Neural cell (in vitro differentiated cells): ENCODE data around the gene KISS1R. TPM values are rescaled to one million over a fixed set of nuclear protein-coding genes. Genes with fewer than 3 reads are reported as not detected.

ENCODE experiments used
- H2AFZ ChIP-seq: fragments of 200-600, 300-800 bp; sonication (generic), shearing (Covaris generic); 2 replicates; pipeline ENCODE4 v1.6.0; 2014; ENCODE audit warnings: low read depth, mild to moderate bottlenecking, antibody characterized with exemption, low read length, moderate library complexity
- H3F3A ChIP-seq: fragments of 200-600 bp; shearing (Covaris generic); 2 replicates; pipeline ENCODE4 v1.6.1; 2016; ENCODE audit warnings: mild to moderate bottlenecking, moderate library complexity, mixed read lengths, antibody characterized with exemption, low read length; ENCODE audit not compliant: insufficient read depth, poor library complexity, severe bottlenecking
- H3K27ac ChIP-seq: fragments of 200-600, 300-800 bp; sonication (generic), shearing (Covaris generic); 2 replicates; pipeline ENCODE4 v1.5.1; 2014; ENCODE audit warnings: mild to moderate bottlenecking, low read length, moderate library complexity
- H3K27me3 ChIP-seq: fragments of 300-800, 200-600 bp; sonication (generic), shearing (Covaris generic); 2 replicates; pipeline ENCODE4 v1.6.0; 2014; ENCODE audit warnings: mild to moderate bottlenecking, low read depth, low read length, moderate library complexity; ENCODE audit not compliant: insufficient read depth
- H3K36me3 ChIP-seq: fragments of 300-800, 200-600 bp; sonication (generic), shearing (Covaris generic); 2 replicates; pipeline ENCODE4 v1.5.1; 2014; ENCODE audit warnings: mild to moderate bottlenecking, antibody characterized with exemption, low read length, moderate library complexity; ENCODE audit not compliant: insufficient read depth
- H3K4me2 ChIP-seq: fragments of 300-800, 200-600 bp; sonication (generic), shearing (Covaris generic); 2 replicates; pipeline ENCODE4 v1.6.0; 2014; ENCODE audit warnings: mild to moderate bottlenecking, low read length
- H3K4me3 ChIP-seq: fragments of 300-800, 200-600 bp; sonication (generic), shearing (Covaris generic); 2 replicates; pipeline ENCODE4 v1.5.1; 2014; ENCODE audit warnings: mild to moderate bottlenecking, low read length, moderate library complexity
- H3K79me2 ChIP-seq: fragments of 200-600 bp; shearing (Covaris generic); replicated peaks from 2 replicates; pipeline ENCODE4 v1.6.0; 2014; ENCODE audit warnings: mild to moderate bottlenecking, low read length, moderate library complexity; ENCODE audit not compliant: insufficient read depth
- H3K9ac ChIP-seq: fragments of 300-800, 200-600 bp; sonication (generic), shearing (Covaris generic); 2 replicates; pipeline ENCODE4 v1.6.1; 2016; ENCODE audit warnings: mild to moderate bottlenecking, low read length, mixed read lengths
- H3K9me2 ChIP-seq: fragments of 200-600 bp; shearing (Covaris generic); 2 replicates; pipeline ENCODE4 v1.6.1; 2016; ENCODE audit warnings: mild to moderate bottlenecking, low read length, mixed read lengths; ENCODE audit not compliant: insufficient read depth
- H3K9me3 ChIP-seq: fragments of 200-600, 300-800 bp; sonication (generic), shearing (Covaris generic); 2 replicates; pipeline ENCODE4 v1.6.1; 2016; ENCODE audit warnings: mild to moderate bottlenecking, mixed run types, low read length, moderate library complexity, mixed read lengths
- H4K20me1 ChIP-seq: fragments of 200-600 bp; shearing (Covaris generic); 2 replicates; pipeline ENCODE4 v1.6.1; 2016; ENCODE audit warnings: mild to moderate bottlenecking, mixed run types; ENCODE audit not compliant: insufficient read depth
- CTCF ChIP-seq: fragments of 450-650 bp; IDR thresholded peaks from 2 replicates; pipeline ENCODE4 v1.5.1; 2014; ENCODE audit warnings: antibody characterized with exemption, mild to moderate bottlenecking, moderate library complexity; ENCODE audit not compliant: poor library complexity, severe bottlenecking
- EP300 ChIP-seq: fragments of 450-650 bp; conservative IDR thresholded peaks from 2 replicates; pipeline ENCODE4 v1.6.1; 2014; ENCODE audit warnings: antibody characterized with exemption, mild to moderate bottlenecking, moderate library complexity; ENCODE audit not compliant: poor library complexity, severe bottlenecking
- EZH2 ChIP-seq: fragments of 200-600, 300-800 bp; shearing (Covaris generic), sonication (generic); IDR thresholded peaks from 2 replicates; pipeline ENCODE4 v1.6.1; 2014; ENCODE audit warnings: antibody characterized with exemption, low read length, borderline replicate concordance, mild to moderate bottlenecking; ENCODE audit not compliant: insufficient read depth, poor library complexity, severe bottlenecking
- MXI1 ChIP-seq: fragments of 450-650 bp; conservative IDR thresholded peaks from 2 replicates; pipeline ENCODE4 v1.6.1; 2014; ENCODE audit warnings: antibody characterized with exemption, mild to moderate bottlenecking; ENCODE audit not compliant: poor library complexity, severe bottlenecking
- POLR2AphosphoS5 ChIP-seq: IDR thresholded peaks from 2 replicates; pipeline ENCODE4 v1.6.1; 2012
- RAD21 ChIP-seq: fragments of 450-650 bp; conservative IDR thresholded peaks from 2 replicates; pipeline ENCODE4 v1.6.1; 2014; ENCODE audit warnings: antibody characterized with exemption, mild to moderate bottlenecking, moderate library complexity
- REST ChIP-seq: IDR thresholded peaks from 2 replicates; pipeline ENCODE4 v1.6.1; 2012; ENCODE audit warnings: borderline replicate concordance
- SMC3 ChIP-seq: fragments of 450-650 bp; conservative IDR thresholded peaks from 2 replicates; pipeline ENCODE4 v1.6.1; 2014; ENCODE audit warnings: antibody characterized with exemption, mild to moderate bottlenecking, moderate library complexity; ENCODE audit not compliant: poor library complexity
- TAF1 ChIP-seq: IDR thresholded peaks from 2 replicates; pipeline ENCODE4 v1.6.1; 2012; ENCODE audit warnings: low read depth
- polyA plus RNA-seq: library from polyadenylated mRNA; depleted of rRNA; stranded (reverse); fragments of >200 nt; gene quantifications from 2 replicates; pipeline ENCODE4 v1.2.3, GENCODE V29; 2014

Gene KISS1R
- polyA plus RNA-seq, 1 donor from 2014 or later: 5.4 TPM

- Histone ChIP-seq H3K36me3 (no peaks in the 10 kb centered on the region), H2AFZ (no peak overlapping the region), H3K27me3 (no peaks in the 10 kb centered on the region), H3K9ac (no peak overlapping the region), H3K4me2 (no peak overlapping the region), H3F3A (no peaks in the 10 kb centered on the region), H3K9me3 (no peaks in the 10 kb centered on the region), H3K27ac (peak overlapping the region; percentile 31), H3K79me2 (peaks cover 4% of the 10 kb centered on the region), H3K9me2 (no peaks in the 10 kb centered on the region), H3K4me3 (no peak overlapping the region), H4K20me1 (no peaks in the 10 kb centered on the region)
- TF ChIP-seq MXI1: no peak
- TF ChIP-seq POLR2AphosphoS5: no peak
- no peak for TF ChIP-seq EP300
- no peak for TF ChIP-seq REST
- no peak for TF ChIP-seq RAD21
- TF ChIP-seq EZH2: no peak
- no peak for TF ChIP-seq TAF1
- no peak for TF ChIP-seq SMC3
- TF ChIP-seq CTCF: no peak
Observed at GRCh38 chr19:903266-903797, 13.8 kb upstream of the KISS1R start.

GRCh38 chr19:904545-904944, 12.6 kb upstream of the KISS1R start:
- Histone ChIP-seq H3F3A (no peaks in the 10 kb centered on the region), H3K27ac (no peak overlapping the region), H3K4me2 (no peak overlapping the region), H3K36me3 (no peaks in the 10 kb centered on the region), H3K27me3 (no peaks in the 10 kb centered on the region), H4K20me1 (no peaks in the 10 kb centered on the region), H3K9me3 (no peaks in the 10 kb centered on the region), H2AFZ (no peak overlapping the region), H3K9ac (no peak overlapping the region), H3K4me3 (no peak overlapping the region), H3K9me2 (no peaks in the 10 kb centered on the region), H3K79me2 (peaks cover 4% of the 10 kb centered on the region)
- TF ChIP-seq MXI1: no peak
- TF ChIP-seq EP300: no peak
- TF ChIP-seq SMC3: no peak
- TF ChIP-seq EZH2: no peak
- TF ChIP-seq POLR2AphosphoS5: no peak
- TF ChIP-seq CTCF: no peak
- no peak for TF ChIP-seq REST
- no peak for TF ChIP-seq TAF1
- TF ChIP-seq RAD21: no peak
